HepG2 (cell line): ENCODE results near the gene TPX2. TPM values are rescaled to one million over a fixed set of nuclear protein-coding genes. Genes with fewer than 3 reads are reported as not detected.

Experiments used
- MAFK ChIP-seq, 2 experiments: IDR thresholded peaks in 1 of 2; conservative IDR thresholded peaks in 1 of 2; 2 replicates each; pipeline ENCODE4 v1.6.1; 2011; ENCODE audit warnings: improper control_type of control experiment in 2 of 2, low read length in 2 of 2
- MBD4 ChIP-seq: IDR thresholded peaks from 2 replicates; pipeline ENCODE4 v1.6.1; 2012; ENCODE audit warnings: low read length, inconsistent platforms, borderline replicate concordance
- PITX1 ChIP-seq: sonication (generic); formaldehyde crosslinking; IDR thresholded peaks from 2 replicates; pipeline ENCODE4 v1.5.1; 2020; ENCODE audit warnings: mild to moderate bottlenecking, missing genetic modification reagents
- POGZ ChIP-seq: sonication (generic); formaldehyde crosslinking; IDR thresholded peaks from 2 replicates; pipeline ENCODE4 v1.4.0; 2020; ENCODE audit warnings: mild to moderate bottlenecking, missing genetic modification reagents
- RAD51 ChIP-seq: fragments of 450-650 bp; IDR thresholded peaks from 2 replicates; pipeline ENCODE4 v1.6.1; 2016; ENCODE audit warnings: borderline replicate concordance
- ZMAT3 ChIP-seq: sonication (generic); formaldehyde crosslinking; conservative IDR thresholded peaks from 2 replicates; pipeline ENCODE4 v1.7.0; 2021; ENCODE audit warnings: missing genetic modification reagents
- polyA plus RNA-seq, 8 experiments: library from polyadenylated mRNA; depleted of rRNA in 3 of 8; stranded (reverse) in 7 of 8; unstranded in 1 of 8; fragments of >200 nt; fragmentation: Illumina TruSeq in 4 of 8; extraction: Trizol in 4 of 8; gene quantifications; 2 replicates each; pipeline versions ENCODE4 v1.2.1 to v1.2.3, GENCODE V29; 2011 to 2016; ENCODE audit warnings: low read depth in 4 of 8, missing spikeins in 1 of 8, mixed read lengths in 1 of 8; ENCODE audit not compliant: insufficient read depth in 1 of 8
- total RNA-seq, 5 experiments: library from RNA; depleted of rRNA; stranded (reverse); fragments of >200 nt; fragmentation: Illumina TruSeq; extraction: Trizol; gene quantifications; 2 replicates each; pipeline ENCODE4 v1.2.3, GENCODE V29; 2016; ENCODE audit warnings: low read depth in 1 of 5
- TF ChIP-seq, protein P1 (sequence below): sonication (generic); formaldehyde crosslinking; IDR thresholded peaks from 2 replicates; pipeline ENCODE4 v1.5.0; 2020; ENCODE audit warnings: mild to moderate bottlenecking, missing genetic modification reagents
- TF ChIP-seq, protein P2 (sequence below): sonication (generic); formaldehyde crosslinking; IDR thresholded peaks from 2 replicates; pipeline ENCODE4 v1.5.0; 2020; ENCODE audit warnings: mild to moderate bottlenecking, missing genetic modification reagents
- TF ChIP-seq, protein P3 (sequence below): sonication (generic); formaldehyde crosslinking; IDR thresholded peaks from 2 replicates; pipeline ENCODE4 v1.5.1; 2020; ENCODE audit warnings: mild to moderate bottlenecking, moderate library complexity, missing genetic modification reagents
- TF ChIP-seq, protein P4 (sequence below): sonication (generic); formaldehyde crosslinking; IDR thresholded peaks from 2 replicates; pipeline ENCODE4 v1.4.0; 2020; ENCODE audit warnings: missing genetic modification reagents
- TF ChIP-seq, protein P5 (sequence below): sonication (generic); formaldehyde crosslinking; IDR thresholded peaks from 2 replicates; pipeline ENCODE4 v1.4.0; 2020; ENCODE audit warnings: missing genetic modification reagents
- TF ChIP-seq, protein P6 (sequence below): sonication (generic); formaldehyde crosslinking; IDR thresholded peaks from 2 replicates; pipeline ENCODE4 v1.5.1; 2020; ENCODE audit warnings: mild to moderate bottlenecking, missing genetic modification reagents, moderate library complexity

The TPX2 gene
- total and polyA plus RNA-seq, 2 of the 13 experiments (the other 11 are each of a cell fraction or from before 2014, with no cell fraction given): 34.3 to 124 TPM

DNA sequence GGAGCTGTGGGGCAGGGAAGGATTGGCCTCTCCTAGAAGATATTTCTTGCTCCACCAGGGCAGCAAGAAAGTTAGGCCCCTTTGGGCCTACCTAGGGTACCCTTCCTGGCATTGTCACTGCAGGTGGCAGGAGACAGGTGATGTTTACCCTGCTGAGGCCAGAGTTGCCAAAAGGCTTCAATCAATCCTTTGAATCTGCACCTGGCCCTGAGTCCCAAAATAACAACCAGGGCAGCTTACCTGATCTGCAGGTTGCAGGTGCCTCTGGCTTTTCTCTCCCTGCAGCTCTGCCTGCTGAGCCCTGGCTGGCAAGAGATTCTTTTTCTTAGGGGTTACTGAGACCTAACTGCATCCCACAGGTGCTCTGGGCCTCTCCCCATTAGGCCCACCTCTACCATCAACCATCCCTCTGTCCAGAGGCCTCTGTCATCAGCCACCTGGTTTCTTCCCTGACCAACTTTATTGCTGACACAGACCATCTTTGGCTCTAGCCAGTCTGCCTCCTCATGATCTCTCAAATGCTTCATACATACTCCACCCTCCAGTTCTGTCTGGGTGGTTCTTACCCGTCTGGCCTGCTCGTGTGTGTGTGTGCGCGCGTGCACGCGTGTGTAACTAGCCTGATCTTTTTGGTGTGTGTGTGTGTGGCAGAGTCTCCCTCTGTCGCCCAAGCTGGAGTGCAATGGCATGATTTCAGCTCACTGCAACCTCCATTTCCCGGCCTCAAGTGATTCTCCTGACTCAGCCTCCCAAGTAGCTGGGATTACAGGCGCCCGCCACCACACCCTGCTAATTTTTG, 30.2 kb upstream of the TPX2 start (continued):
- TF ChIP-seq, protein P1, sequence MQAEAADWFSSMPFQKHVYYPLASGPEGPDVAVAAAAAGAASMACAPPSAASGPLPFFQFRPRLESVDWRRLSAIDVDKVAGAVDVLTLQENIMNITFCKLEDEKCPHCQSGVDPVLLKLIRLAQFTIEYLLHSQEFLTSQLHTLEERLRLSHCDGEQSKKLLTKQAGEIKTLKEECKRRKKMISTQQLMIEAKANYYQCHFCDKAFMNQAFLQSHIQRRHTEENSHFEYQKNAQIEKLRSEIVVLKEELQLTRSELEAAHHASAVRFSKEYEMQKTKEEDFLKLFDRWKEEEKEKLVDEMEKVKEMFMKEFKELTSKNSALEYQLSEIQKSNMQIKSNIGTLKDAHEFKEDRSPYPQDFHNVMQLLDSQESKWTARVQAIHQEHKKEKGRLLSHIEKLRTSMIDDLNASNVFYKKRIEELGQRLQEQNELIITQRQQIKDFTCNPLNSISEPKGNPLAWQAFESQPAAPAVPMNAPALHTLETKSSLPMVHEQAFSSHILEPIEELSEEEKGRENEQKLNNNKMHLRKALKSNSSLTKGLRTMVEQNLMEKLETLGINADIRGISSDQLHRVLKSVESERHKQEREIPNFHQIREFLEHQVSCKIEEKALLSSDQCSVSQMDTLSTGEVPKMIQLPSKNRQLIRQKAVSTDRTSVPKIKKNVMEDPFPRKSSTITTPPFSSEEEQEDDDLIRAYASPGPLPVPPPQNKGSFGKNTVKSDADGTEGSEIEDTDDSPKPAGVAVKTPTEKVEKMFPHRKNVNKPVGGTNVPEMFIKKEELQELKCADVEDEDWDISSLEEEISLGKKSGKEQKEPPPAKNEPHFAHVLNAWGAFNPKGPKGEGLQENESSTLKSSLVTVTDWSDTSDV (CRISPR knock-in tag): 0 out of 2 replicates have a peak, but pooled peaks have one; percentile 21
- peak; percentile 85 to 89 for TF ChIP-seq MAFK (conservative IDR thresholded peaks at IDR 0.05 in 1 of 2, IDR thresholded peaks at IDR 0.05 in 1 of 2; ENCODE audit: low read length in 2 of 2)
- TF ChIP-seq RAD51: no peak
- no peak for TF ChIP-seq PITX1 (CRISPR knock-in tag)
- TF ChIP-seq, protein P2, sequence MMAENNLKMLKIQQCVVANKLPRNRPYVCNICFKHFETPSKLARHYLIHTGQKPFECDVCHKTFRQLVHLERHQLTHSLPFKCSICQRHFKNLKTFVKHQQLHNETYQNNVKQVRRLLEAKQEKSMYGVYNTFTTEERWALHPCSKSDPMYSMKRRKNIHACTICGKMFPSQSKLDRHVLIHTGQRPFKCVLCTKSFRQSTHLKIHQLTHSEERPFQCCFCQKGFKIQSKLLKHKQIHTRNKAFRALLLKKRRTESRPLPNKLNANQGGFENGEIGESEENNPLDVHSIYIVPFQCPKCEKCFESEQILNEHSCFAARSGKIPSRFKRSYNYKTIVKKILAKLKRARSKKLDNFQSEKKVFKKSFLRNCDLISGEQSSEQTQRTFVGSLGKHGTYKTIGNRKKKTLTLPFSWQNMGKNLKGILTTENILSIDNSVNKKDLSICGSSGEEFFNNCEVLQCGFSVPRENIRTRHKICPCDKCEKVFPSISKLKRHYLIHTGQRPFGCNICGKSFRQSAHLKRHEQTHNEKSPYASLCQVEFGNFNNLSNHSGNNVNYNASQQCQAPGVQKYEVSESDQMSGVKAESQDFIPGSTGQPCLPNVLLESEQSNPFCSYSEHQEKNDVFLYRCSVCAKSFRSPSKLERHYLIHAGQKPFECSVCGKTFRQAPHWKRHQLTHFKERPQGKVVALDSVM (CRISPR knock-in tag): peak; percentile 86; the same call in 1 of the 2 replicates
- TF ChIP-seq, protein P3, sequence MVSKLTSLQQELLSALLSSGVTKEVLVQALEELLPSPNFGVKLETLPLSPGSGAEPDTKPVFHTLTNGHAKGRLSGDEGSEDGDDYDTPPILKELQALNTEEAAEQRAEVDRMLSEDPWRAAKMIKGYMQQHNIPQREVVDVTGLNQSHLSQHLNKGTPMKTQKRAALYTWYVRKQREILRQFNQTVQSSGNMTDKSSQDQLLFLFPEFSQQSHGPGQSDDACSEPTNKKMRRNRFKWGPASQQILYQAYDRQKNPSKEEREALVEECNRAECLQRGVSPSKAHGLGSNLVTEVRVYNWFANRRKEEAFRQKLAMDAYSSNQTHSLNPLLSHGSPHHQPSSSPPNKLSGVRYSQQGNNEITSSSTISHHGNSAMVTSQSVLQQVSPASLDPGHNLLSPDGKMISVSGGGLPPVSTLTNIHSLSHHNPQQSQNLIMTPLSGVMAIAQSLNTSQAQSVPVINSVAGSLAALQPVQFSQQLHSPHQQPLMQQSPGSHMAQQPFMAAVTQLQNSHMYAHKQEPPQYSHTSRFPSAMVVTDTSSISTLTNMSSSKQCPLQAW (CRISPR knock-in tag): no peak
- TF ChIP-seq POGZ (CRISPR knock-in tag): 0 out of 2 replicates have a peak, but pooled peaks have one; percentile 31
- TF ChIP-seq, protein P4, sequence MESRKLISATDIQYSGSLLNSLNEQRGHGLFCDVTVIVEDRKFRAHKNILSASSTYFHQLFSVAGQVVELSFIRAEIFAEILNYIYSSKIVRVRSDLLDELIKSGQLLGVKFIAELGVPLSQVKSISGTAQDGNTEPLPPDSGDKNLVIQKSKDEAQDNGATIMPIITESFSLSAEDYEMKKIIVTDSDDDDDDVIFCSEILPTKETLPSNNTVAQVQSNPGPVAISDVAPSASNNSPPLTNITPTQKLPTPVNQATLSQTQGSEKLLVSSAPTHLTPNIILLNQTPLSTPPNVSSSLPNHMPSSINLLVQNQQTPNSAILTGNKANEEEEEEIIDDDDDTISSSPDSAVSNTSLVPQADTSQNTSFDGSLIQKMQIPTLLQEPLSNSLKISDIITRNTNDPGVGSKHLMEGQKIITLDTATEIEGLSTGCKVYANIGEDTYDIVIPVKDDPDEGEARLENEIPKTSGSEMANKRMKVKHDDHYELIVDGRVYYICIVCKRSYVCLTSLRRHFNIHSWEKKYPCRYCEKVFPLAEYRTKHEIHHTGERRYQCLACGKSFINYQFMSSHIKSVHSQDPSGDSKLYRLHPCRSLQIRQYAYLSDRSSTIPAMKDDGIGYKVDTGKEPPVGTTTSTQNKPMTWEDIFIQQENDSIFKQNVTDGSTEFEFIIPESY (CRISPR knock-in tag): no peak
- TF ChIP-seq, protein P5, sequence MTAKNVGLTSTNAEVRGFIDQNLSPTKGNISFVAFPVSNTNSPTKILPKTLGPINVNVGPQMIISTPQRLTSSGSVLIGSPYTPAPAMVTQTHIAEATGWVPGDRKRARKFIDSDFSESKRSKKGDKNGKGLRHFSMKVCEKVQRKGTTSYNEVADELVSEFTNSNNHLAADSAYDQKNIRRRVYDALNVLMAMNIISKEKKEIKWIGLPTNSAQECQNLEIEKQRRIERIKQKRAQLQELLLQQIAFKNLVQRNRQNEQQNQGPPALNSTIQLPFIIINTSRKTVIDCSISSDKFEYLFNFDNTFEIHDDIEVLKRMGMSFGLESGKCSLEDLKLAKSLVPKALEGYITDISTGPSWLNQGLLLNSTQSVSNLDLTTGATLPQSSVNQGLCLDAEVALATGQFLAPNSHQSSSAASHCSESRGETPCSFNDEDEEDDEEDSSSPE (CRISPR knock-in tag): 0 out of 2 replicates have a peak, but pooled peaks have one; percentile 10
- TF ChIP-seq ZMAT3 (CRISPR knock-in tag): 0 out of 2 replicates have a peak, but pooled peaks have one; percentile 24
- TF ChIP-seq, protein P6, sequence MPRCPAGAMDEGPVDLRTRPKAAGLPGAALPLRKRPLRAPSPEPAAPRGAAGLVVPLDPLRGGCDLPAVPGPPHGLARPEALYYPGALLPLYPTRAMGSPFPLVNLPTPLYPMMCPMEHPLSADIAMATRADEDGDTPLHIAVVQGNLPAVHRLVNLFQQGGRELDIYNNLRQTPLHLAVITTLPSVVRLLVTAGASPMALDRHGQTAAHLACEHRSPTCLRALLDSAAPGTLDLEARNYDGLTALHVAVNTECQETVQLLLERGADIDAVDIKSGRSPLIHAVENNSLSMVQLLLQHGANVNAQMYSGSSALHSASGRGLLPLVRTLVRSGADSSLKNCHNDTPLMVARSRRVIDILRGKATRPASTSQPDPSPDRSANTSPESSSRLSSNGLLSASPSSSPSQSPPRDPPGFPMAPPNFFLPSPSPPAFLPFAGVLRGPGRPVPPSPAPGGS (CRISPR knock-in tag): 0 out of 2 replicates have a peak, but pooled peaks have one; percentile 60
- no peak for TF ChIP-seq MBD4
